Measurements from ENCODE around the gene SLC5A10. TPM values are rescaled to one million over a fixed set of nuclear protein-coding genes. Genes with fewer than 3 reads are reported as not detected.
A peak's percentile ranks its signal among the peaks of the same experiment; 100 is the strongest.

The SLC5A10 gene
- total RNA-seq, 1 experiment from 2014 or later: not detected

DNA sequence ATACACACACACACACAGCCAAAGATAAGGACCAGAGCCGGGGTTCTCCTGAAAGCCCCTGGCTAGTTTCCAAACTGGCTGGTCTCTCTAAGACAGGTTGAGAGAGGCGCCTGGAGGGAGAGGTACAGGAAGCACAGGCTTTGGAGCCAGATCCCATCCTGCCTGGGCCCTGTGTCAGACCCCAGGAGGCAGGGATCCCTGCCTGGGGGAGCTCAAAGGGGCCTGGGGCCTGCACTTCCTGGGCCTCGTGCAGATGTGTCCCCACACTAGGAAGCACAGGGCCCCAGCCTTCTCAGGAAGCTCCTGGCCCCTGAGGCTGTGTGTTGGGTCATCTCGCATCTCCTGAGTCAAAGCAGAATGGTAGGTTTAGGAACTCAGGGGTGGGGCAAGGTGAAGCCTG lies 16.0 kb downstream of the SLC5A10 start:
- Mint-ChIP-seq H3K36me3 (ENCODE audit: insufficient read depth in 1 of 3, low read depth in 3 of 3) (peaks cover 2 to 29% (median 24%) of the 10 kb centered on the region in 3 experiments; a peak in 6 of 7 replicates), H3K4me3 (no peak overlapping the region), H3K27me3 (ENCODE audit: low read depth) (no peaks in the 10 kb centered on the region), H3K9me3 (no peaks in the 10 kb centered on the region), H3K4me1 (peaks cover 27 to 33% of the 10 kb centered on the region in 2 experiments), H3K27ac (peak overlapping the region in 2 of 3 experiments; percentile 50 to 53; a peak in 4 of 7 replicates)
- no peak overlapping the region for H3K56ac ChIP-seq (ENCODE audit: insufficient read length, low read depth, low read length)
- H3K23me2 ChIP-seq (ENCODE audit: insufficient read length, low read depth, low read length, poor library complexity, severe bottlenecking): no peaks in the 10 kb centered on the region
- no CpG with 5 or more reads among the region's 4 CpGs for WGBS (ENCODE audit: extremely low coverage, insufficient read length, low lambda C conversion rate)
- no peak overlapping the region for H2AK5ac ChIP-seq (ENCODE audit: insufficient read length, low read length)
- no peak overlapping the region for H2AFZ ChIP-seq (ENCODE audit: low read length)
- no peaks in the 10 kb centered on the region for H3K4me1 ChIP-seq (ENCODE audit: insufficient read depth, low read length)
- H3T11ph ChIP-seq (ENCODE audit: low read length): no peak overlapping the region
- no peak overlapping the region for H2BK12ac ChIP-seq (ENCODE audit: insufficient read length, low read depth, low read length)
- no peak overlapping the region for H4K5ac ChIP-seq (ENCODE audit: insufficient read length, low read depth, low read length)
- H3K9ac ChIP-seq (ENCODE audit: extremely low read depth, insufficient read length, low read length): no peak overlapping the region
- H3K79me1 ChIP-seq (ENCODE audit: insufficient read depth, low read depth, low read length, poor library complexity, severe bottlenecking): no peaks in the 10 kb centered on the region
- H3K14ac ChIP-seq (ENCODE audit: insufficient read depth, low read length): peak overlapping the region; percentile 27; the same call in 1 of the 2 replicates
- no peak overlapping the region for H4K91ac ChIP-seq (ENCODE audit: insufficient read length, low read depth, low read length)
- no peaks in the 10 kb centered on the region for H3K79me2 ChIP-seq (ENCODE audit: insufficient read depth, low read length)
- no peaks in the 10 kb centered on the region for H3K27me3 ChIP-seq (ENCODE audit: insufficient read depth, low read length)
- no peak overlapping the region for H2BK120ac ChIP-seq (ENCODE audit: low read depth, low read length, poor library complexity, severe bottlenecking)
- TF ChIP-seq, protein P1, sequence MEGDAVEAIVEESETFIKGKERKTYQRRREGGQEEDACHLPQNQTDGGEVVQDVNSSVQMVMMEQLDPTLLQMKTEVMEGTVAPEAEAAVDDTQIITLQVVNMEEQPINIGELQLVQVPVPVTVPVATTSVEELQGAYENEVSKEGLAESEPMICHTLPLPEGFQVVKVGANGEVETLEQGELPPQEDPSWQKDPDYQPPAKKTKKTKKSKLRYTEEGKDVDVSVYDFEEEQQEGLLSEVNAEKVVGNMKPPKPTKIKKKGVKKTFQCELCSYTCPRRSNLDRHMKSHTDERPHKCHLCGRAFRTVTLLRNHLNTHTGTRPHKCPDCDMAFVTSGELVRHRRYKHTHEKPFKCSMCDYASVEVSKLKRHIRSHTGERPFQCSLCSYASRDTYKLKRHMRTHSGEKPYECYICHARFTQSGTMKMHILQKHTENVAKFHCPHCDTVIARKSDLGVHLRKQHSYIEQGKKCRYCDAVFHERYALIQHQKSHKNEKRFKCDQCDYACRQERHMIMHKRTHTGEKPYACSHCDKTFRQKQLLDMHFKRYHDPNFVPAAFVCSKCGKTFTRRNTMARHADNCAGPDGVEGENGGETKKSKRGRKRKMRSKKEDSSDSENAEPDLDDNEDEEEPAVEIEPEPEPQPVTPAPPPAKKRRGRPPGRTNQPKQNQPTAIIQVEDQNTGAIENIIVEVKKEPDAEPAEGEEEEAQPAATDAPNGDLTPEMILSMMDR (conservative IDR thresholded peaks at IDR 0.05): no peak
- no peak overlapping the region for H2BK5ac ChIP-seq (ENCODE audit: insufficient read length, low read length)
- no peak overlapping the region for H2BK15ac ChIP-seq (ENCODE audit: low read depth, low read length)
- H3K18ac ChIP-seq (ENCODE audit: insufficient read length, low read depth, low read length): no peak overlapping the region
- H3K4me2 ChIP-seq (ENCODE audit: insufficient read depth, insufficient read length, low read length): no peak overlapping the region
- H3K4ac ChIP-seq (ENCODE audit: low read depth, low read length): no peak overlapping the region
- H4K20me1 ChIP-seq (ENCODE audit: control insufficient read depth, insufficient read depth, insufficient read length): no peaks in the 10 kb centered on the region
- H3K23ac ChIP-seq (ENCODE audit: insufficient read length, low read depth, low read length): no peak overlapping the region
- H4K8ac ChIP-seq (replicated peaks; ENCODE audit: insufficient read length, low read depth, low read length): no peak overlapping the region
- no peak overlapping the region for H2BK20ac ChIP-seq (ENCODE audit: low read depth, low read length, poor library complexity, severe bottlenecking)
- no peak overlapping the region for H3K27ac ChIP-seq (ENCODE audit: insufficient read length, low read depth, low read length)
- H3K9me3 ChIP-seq (ENCODE audit: control insufficient read depth, low read depth, low read length): no peaks in the 10 kb centered on the region
- DNase-seq: no peak
